IMR-90 (cell line): ENCODE data around the gene MDM2. TPM values are rescaled to one million over a fixed set of nuclear protein-coding genes. Genes with fewer than 3 reads are reported as not detected.

Experiments
- ATAC-seq: fragments of 200-7000 bp; cut with Tn5 transposase; 2 replicates; pipeline ENCODE4 v1.9.1; 2020; ENCODE audit warnings: low read depth, mild to moderate bottlenecking, moderate library complexity
- BruUV-seq: library from RNA; stranded (reverse); fragments of 400-500 nt; replicated peaks from 2 replicates; lab custom pipeline; 2021; lab: Mats Ljungman, UMichigan
- CTCF ChIA-PET: fragments of 300-600 bp; formaldehyde crosslinking; extraction: SDS; loops from one replicate; lab custom pipeline; 2021; ENCODE audit warnings: antibody characterized with exemption; lab: Yijun Ruan, JAX
- POLR2A ChIA-PET: fragments of 300-600 bp; sonication (Branson Sonifier 250); formaldehyde crosslinking; loops from one replicate; lab custom pipeline; 2022; ENCODE audit warnings: antibody characterized with exemption; ENCODE audit not compliant: unreplicated experiment; lab: Charles Lee
- DNase-seq: peaks from one replicate; pipeline ENCODE4 v3.0.0; 2013
- H2AFZ ChIP-seq: replicated peaks from 2 replicates; pipeline ENCODE3; 2013; ENCODE audit warnings: low read length, mild to moderate bottlenecking; ENCODE audit not compliant: poor library complexity
- H2AK5ac ChIP-seq: 2 replicates; pipeline ENCODE4 v1.6.1; 2013; ENCODE audit warnings: low read depth, low read length, inconsistent platforms
- H2AK9ac ChIP-seq: replicated peaks from 2 replicates; pipeline ENCODE3; 2013; ENCODE audit warnings: mild to moderate bottlenecking, low read depth, low read length, moderate library complexity; ENCODE audit not compliant: poor library complexity
- H2BK120ac ChIP-seq: 2 replicates; pipeline ENCODE4 v1.6.1; 2013; ENCODE audit warnings: low read depth, low read length, inconsistent platforms
- H2BK15ac ChIP-seq: 3 replicates; pipeline ENCODE4 v1.6.1; 2013; ENCODE audit warnings: low read depth, low read length, inconsistent platforms
- H2BK20ac ChIP-seq: 2 replicates; pipeline ENCODE4 v1.6.1; 2013; ENCODE audit warnings: low read depth, mild to moderate bottlenecking, inconsistent platforms, low read length, moderate library complexity
- H2BK5ac ChIP-seq: 2 replicates; pipeline ENCODE4 v1.6.1; 2013; ENCODE audit warnings: mild to moderate bottlenecking, low read depth, low read length, inconsistent platforms; ENCODE audit not compliant: poor library complexity, severe bottlenecking
- H3K14ac ChIP-seq: replicated peaks from 2 replicates; pipeline ENCODE4 v1.6.1; 2013; ENCODE audit warnings: low read depth, low read length, inconsistent platforms
- H3K18ac ChIP-seq: 2 replicates; pipeline ENCODE4 v1.6.1; 2013; ENCODE audit warnings: low read depth, low read length, control low read depth
- H3K23ac ChIP-seq: 2 replicates; pipeline ENCODE4 v1.6.1; 2013; ENCODE audit warnings: low read depth, low read length, inconsistent platforms
- H3K27ac ChIP-seq: 2 replicates; pipeline ENCODE4 v1.5.1; 2013; ENCODE audit warnings: mild to moderate bottlenecking, control low read depth, low read length; ENCODE audit not compliant: insufficient read depth
- H3K27me3 ChIP-seq: 2 replicates; pipeline ENCODE4 v1.6.1; 2013; ENCODE audit warnings: low read length; ENCODE audit not compliant: control insufficient read depth, insufficient read depth
- H3K36me3 ChIP-seq: 2 replicates; pipeline ENCODE4 v1.6.1; 2013; ENCODE audit warnings: low read length, mixed read lengths; ENCODE audit not compliant: control insufficient read depth, insufficient read depth
- H3K4ac ChIP-seq: 2 replicates; pipeline ENCODE4 v1.6.1; 2013; ENCODE audit warnings: low read depth, low read length, inconsistent platforms
- H3K4me1 ChIP-seq: 2 replicates; pipeline ENCODE4 v1.6.1; 2013; ENCODE audit warnings: low read length, mixed read lengths; ENCODE audit not compliant: control insufficient read depth, insufficient read depth
- H3K4me2 ChIP-seq: 2 replicates; pipeline ENCODE4 v1.6.1; 2013; ENCODE audit warnings: low read depth, mild to moderate bottlenecking, control low read depth, low read length, moderate library complexity
- H3K4me3 ChIP-seq: 2 replicates; pipeline ENCODE4 v1.5.1; 2013; ENCODE audit warnings: low read depth, mild to moderate bottlenecking, control low read depth, low read length, moderate library complexity; ENCODE audit not compliant: insufficient read depth
- H3K56ac ChIP-seq: 2 replicates; pipeline ENCODE4 v1.6.1; 2013; ENCODE audit warnings: low read length, inconsistent platforms; ENCODE audit not compliant: insufficient read depth; ENCODE audit errors: extremely low read depth
- H3K79me1 ChIP-seq, 2 experiments: 2 replicates each; pipeline ENCODE4 v1.6.1; 2013; ENCODE audit warnings: low read length in 2 of 2, inconsistent platforms in 1 of 2, low read depth in 1 of 2
- H3K9ac ChIP-seq: 2 replicates; pipeline ENCODE4 v1.6.1; 2013; ENCODE audit warnings: low read depth, low read length, control low read depth
- H3K9me1 ChIP-seq: 2 replicates; pipeline ENCODE4 v1.6.1; 2013; ENCODE audit warnings: low read length, inconsistent platforms; ENCODE audit not compliant: insufficient read depth
- H3K9me3 ChIP-seq: 2 replicates; pipeline ENCODE4 v1.6.1; 2013; ENCODE audit warnings: low read length; ENCODE audit not compliant: control insufficient read depth, insufficient read depth
- H4K20me1 ChIP-seq: 2 replicates; pipeline ENCODE4 v1.6.1; 2013; ENCODE audit warnings: low read length, inconsistent platforms; ENCODE audit not compliant: insufficient read depth
- H4K5ac ChIP-seq: 2 replicates; pipeline ENCODE4 v1.6.1; 2013; ENCODE audit warnings: mild to moderate bottlenecking, low read depth, low read length, control low read depth
- H4K8ac ChIP-seq, 2 experiments: 2 replicates each; pipeline ENCODE4 v1.6.1; 2013; ENCODE audit warnings: low read depth in 2 of 2, low read length in 2 of 2, control low read depth in 1 of 2, inconsistent platforms in 1 of 2
- H4K91ac ChIP-seq: 2 replicates; pipeline ENCODE4 v1.6.1; 2013; ENCODE audit warnings: low read depth, low read length, inconsistent platforms; ENCODE audit not compliant: insufficient read depth
- BHLHE40 ChIP-seq: fragments of 150-350 bp; IDR thresholded peaks from 2 replicates; pipeline ENCODE4 v1.6.1; 2016; ENCODE audit warnings: mild to moderate bottlenecking, low read depth, low read length
- CEBPB ChIP-seq: IDR thresholded peaks from 2 replicates; pipeline ENCODE4 v1.6.1; 2012; ENCODE audit warnings: low read depth, low read length, improper control_type of control experiment
- CHD1 ChIP-seq: IDR thresholded peaks from 2 replicates; pipeline ENCODE4 v1.6.1; 2012; ENCODE audit warnings: low read depth, low read length, improper control_type of control experiment
- FOS ChIP-seq: fragments of 150-350 bp; IDR thresholded peaks from 2 replicates; pipeline ENCODE4 v1.6.1; 2016; ENCODE audit warnings: low read depth, low read length
- MAFK ChIP-seq: IDR thresholded peaks from 2 replicates; pipeline ENCODE4 v1.6.1; 2012; ENCODE audit warnings: low read depth, low read length, improper control_type of control experiment
- MAZ ChIP-seq: IDR thresholded peaks from 2 replicates; pipeline ENCODE4 v1.6.1; 2012; ENCODE audit warnings: low read depth, mild to moderate bottlenecking, low read length, improper control_type of control experiment, moderate library complexity, borderline replicate concordance
- MXI1 ChIP-seq: IDR thresholded peaks from 2 replicates; pipeline ENCODE4 v1.6.1; 2012; ENCODE audit warnings: low read depth, mild to moderate bottlenecking, low read length, moderate library complexity, borderline replicate concordance
- NFE2L2 ChIP-seq: fragments of 150-350 bp; IDR thresholded peaks from 2 replicates; pipeline ENCODE4 v1.6.1; 2016; ENCODE audit warnings: low read depth, mild to moderate bottlenecking, low read length
- POLR2A ChIP-seq: IDR thresholded peaks from 2 replicates; pipeline ENCODE4 v1.6.1; 2012; ENCODE audit warnings: mild to moderate bottlenecking, low read depth, low read length
- RAD21 ChIP-seq: IDR thresholded peaks from 2 replicates; pipeline ENCODE4 v1.6.1; 2012; ENCODE audit warnings: low read length, improper control_type of control experiment
- RCOR1 ChIP-seq: IDR thresholded peaks from 2 replicates; pipeline ENCODE4 v1.6.1; 2012; ENCODE audit warnings: mild to moderate bottlenecking, low read length, improper control_type of control experiment; ENCODE audit not compliant: insufficient replicate concordance
- RFX5 ChIP-seq: IDR thresholded peaks from 2 replicates; pipeline ENCODE4 v1.8.0; 2012; ENCODE audit warnings: low read depth, mild to moderate bottlenecking, low read length, moderate library complexity
- SMC3 ChIP-seq: fragments of 150-350 bp; IDR thresholded peaks from 2 replicates; pipeline ENCODE4 v1.6.1; 2016; ENCODE audit warnings: low read depth, mild to moderate bottlenecking, antibody characterized with exemption, low read length, moderate library complexity
- WGBS, 2 experiments: methylation state at CpG; one replicate each; pipeline versions ENCODE4 v1.1.5 to v1.1.7; 2013; ENCODE audit warnings: missing lambda C conversion rate in 2 of 2; ENCODE audit not compliant: insufficient read length in 1 of 2; ENCODE audit errors: extremely low coverage in 2 of 2; 5-methylcytosine and 5-hydroxymethylcytosine counted together
- dilution Hi-C: fragments of 300-500 bp; cut with HindIII; formaldehyde crosslinking; loops from one replicate; pipeline ENCODE4 v1.14.3; 2018; ENCODE audit warnings: low sequenced_read_pairs; ENCODE audit not compliant: unreplicated experiment
- in situ Hi-C: fragments of 300-500 bp; cut with MboI; formaldehyde crosslinking; loops from 3 replicates; pipeline ENCODE4 v1.14.3; 2019; ENCODE audit warnings: low sequenced_read_pairs, inconsistent platforms, mixed read lengths
- intact Hi-C: fragments of 100-400 bp; cut with micrococcal nuclease; formaldehyde crosslinking; loops from 2 replicates; pipeline ENCODE4 v1.10.0; 2022
- polyA plus RNA-seq, 3 experiments: library from polyadenylated mRNA; depleted of rRNA; stranded (reverse); fragments of >200 nt; gene quantifications; 2 replicates each; pipeline ENCODE4 v1.2.3, GENCODE V29; 2012; ENCODE audit warnings: low replicate concordance in 1 of 3
- total RNA-seq: library from RNA; depleted of rRNA; stranded (reverse); fragments of >200 nt; gene quantifications from 2 replicates; pipeline ENCODE4 v1.2.3, GENCODE V29; 2012
- TF ChIP-seq, protein P1 (sequence below): fragments of 150-350 bp; IDR thresholded peaks from 2 replicates; pipeline ENCODE4 v1.6.1; 2016; ENCODE audit warnings: low read depth, mild to moderate bottlenecking, low read length, moderate library complexity, borderline replicate concordance
- TF ChIP-seq, protein P2 (sequence below): conservative IDR thresholded peaks from 2 replicates; pipeline ENCODE4 v1.5.1; 2012; ENCODE audit warnings: mild to moderate bottlenecking, low read depth, low read length, improper control_type of control experiment

MDM2 gene
- total and polyA plus RNA-seq, 2 of the 4 experiments (the other 2 are of a cell fraction), result 21.9 to 196 TPM

GRCh38 chr12:68827895-68828671 is 20.1 kb downstream of the MDM2 start (continued):
- TF ChIP-seq RFX5, result no peak

DNA sequence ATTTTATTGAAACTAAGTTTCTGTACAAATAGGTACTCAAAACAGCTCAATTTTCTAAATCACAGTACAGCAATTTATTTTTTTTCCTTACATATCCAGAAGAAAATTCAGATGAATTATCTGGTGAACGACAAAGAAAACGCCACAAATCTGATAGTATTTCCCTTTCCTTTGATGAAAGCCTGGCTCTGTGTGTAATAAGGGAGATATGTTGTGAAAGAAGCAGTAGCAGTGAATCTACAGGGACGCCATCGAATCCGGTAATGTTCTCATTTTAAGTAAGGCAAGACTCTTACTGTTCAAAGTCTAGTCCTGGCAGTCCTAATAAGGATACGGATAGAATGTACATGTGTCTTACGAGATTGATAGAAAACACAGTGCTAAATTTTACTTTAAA is 20.7 kb downstream of the MDM2 start:
- H2BK15ac ChIP-seq, result no peak overlapping the region
- H3K9me3 ChIP-seq, result no peaks in the 10 kb centered on the region
- no peak overlapping the region for H3K9ac ChIP-seq
- H2AK5ac ChIP-seq, result no peak overlapping the region
- H3K18ac ChIP-seq, result no peak overlapping the region
- peaks cover 4% of the 10 kb centered on the region; the same call in 1 of the 2 replicates for H3K9me1 ChIP-seq
- H3K4me2 ChIP-seq, result no peak overlapping the region
- WGBS, 2 experiments, result no CpG with 5 or more reads among the region's 7 CpGs
- peaks cover 20 to 23% of the 10 kb centered on the region in 2 experiments; a peak in 3 of 4 replicates for H3K79me1 ChIP-seq
- H4K5ac ChIP-seq, result no peak overlapping the region
- no peak overlapping the region for H2AFZ ChIP-seq
- in situ Hi-C loops (loop anchor here (25.0 kb wide), 1 partner anchor 759 kb away; the partner anchor contains the start of gene CCT2), dilution Hi-C loops (no loop called here), intact Hi-C loops (no loop called here)
- no peak overlapping the region for H3K4me3 ChIP-seq
- H3K36me3 ChIP-seq, result peaks cover 58% of the 10 kb centered on the region
- H4K8ac ChIP-seq, result no peak overlapping the region
- no peak overlapping the region for H3K56ac ChIP-seq
- no peak overlapping the region for H2BK5ac ChIP-seq
- H2AK9ac ChIP-seq, result no peak overlapping the region
- ChIA-PET CTCF (no interaction called here), POLR2A (no interaction called here)
- H3K27ac ChIP-seq, result no peak overlapping the region
- H2BK20ac ChIP-seq, result no peak overlapping the region
- H4K91ac ChIP-seq, result no peak overlapping the region
- peaks cover 51% of the 10 kb centered on the region for H4K20me1 ChIP-seq
- H3K23ac ChIP-seq, result no peak overlapping the region
- no peak overlapping the region for H3K14ac ChIP-seq
- no peak for ATAC-seq
- no peak overlapping the region for H3K4ac ChIP-seq
- no peak overlapping the region for H2BK120ac ChIP-seq
- BruUV-seq, result no TSS peak
- TF ChIP-seq MAZ, result no peak
- TF ChIP-seq NFE2L2, result no peak
- TF ChIP-seq SMC3, result no peak
- TF ChIP-seq RFX5, result no peak
- no peak for TF ChIP-seq MXI1
- no peak for TF ChIP-seq POLR2A
- no peak for TF ChIP-seq MAFK
- TF ChIP-seq CEBPB, result no peak
- no peak for TF ChIP-seq RAD21
- no peak for TF ChIP-seq FOS
- TF ChIP-seq, protein P1, sequence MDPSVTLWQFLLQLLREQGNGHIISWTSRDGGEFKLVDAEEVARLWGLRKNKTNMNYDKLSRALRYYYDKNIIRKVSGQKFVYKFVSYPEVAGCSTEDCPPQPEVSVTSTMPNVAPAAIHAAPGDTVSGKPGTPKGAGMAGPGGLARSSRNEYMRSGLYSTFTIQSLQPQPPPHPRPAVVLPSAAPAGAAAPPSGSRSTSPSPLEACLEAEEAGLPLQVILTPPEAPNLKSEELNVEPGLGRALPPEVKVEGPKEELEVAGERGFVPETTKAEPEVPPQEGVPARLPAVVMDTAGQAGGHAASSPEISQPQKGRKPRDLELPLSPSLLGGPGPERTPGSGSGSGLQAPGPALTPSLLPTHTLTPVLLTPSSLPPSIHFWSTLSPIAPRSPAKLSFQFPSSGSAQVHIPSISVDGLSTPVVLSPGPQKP, result no peak
- TF ChIP-seq, protein P2, sequence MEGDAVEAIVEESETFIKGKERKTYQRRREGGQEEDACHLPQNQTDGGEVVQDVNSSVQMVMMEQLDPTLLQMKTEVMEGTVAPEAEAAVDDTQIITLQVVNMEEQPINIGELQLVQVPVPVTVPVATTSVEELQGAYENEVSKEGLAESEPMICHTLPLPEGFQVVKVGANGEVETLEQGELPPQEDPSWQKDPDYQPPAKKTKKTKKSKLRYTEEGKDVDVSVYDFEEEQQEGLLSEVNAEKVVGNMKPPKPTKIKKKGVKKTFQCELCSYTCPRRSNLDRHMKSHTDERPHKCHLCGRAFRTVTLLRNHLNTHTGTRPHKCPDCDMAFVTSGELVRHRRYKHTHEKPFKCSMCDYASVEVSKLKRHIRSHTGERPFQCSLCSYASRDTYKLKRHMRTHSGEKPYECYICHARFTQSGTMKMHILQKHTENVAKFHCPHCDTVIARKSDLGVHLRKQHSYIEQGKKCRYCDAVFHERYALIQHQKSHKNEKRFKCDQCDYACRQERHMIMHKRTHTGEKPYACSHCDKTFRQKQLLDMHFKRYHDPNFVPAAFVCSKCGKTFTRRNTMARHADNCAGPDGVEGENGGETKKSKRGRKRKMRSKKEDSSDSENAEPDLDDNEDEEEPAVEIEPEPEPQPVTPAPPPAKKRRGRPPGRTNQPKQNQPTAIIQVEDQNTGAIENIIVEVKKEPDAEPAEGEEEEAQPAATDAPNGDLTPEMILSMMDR, result no peak
- TF ChIP-seq CHD1, result no peak
- TF ChIP-seq BHLHE40, result no peak
- no peak for TF ChIP-seq RCOR1
- H3K4me1 ChIP-seq, result peaks cover 4% of the 10 kb centered on the region
- DNase-seq, result no peak
- H3K27me3 ChIP-seq, result no peaks in the 10 kb centered on the region
